LNCAP (cell line): Measurements from ENCODE around the gene STOX1.

Experiments used
- TF ChIP-seq, protein P1 (sequence below): fragments of 450-650 bp; IDR thresholded peaks from 2 replicates; pipeline ENCODE4 v1.5.1; 2017; ENCODE audit warnings: mild to moderate bottlenecking

STOX1 gene

DNA sequence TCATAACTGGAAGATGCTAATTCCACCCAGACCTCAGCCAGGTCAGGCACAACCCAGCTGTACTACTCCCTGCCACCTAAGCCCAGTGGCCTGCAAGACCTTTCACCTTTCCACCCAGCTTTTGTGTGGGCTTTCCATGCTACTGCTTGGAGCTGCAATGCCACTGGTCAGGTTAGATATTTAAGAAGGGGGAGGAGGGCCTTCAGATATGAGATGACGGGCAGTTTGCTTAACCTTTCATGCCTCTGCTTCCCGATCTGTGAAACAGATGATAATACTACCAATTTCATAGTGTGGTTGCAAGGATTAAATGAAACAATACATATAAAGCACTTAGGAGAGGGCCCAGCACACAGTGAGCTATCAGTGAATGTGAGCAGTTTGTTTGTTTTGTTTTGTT, 20.9 kb downstream of the STOX1 start:
- TF ChIP-seq, protein P1, sequence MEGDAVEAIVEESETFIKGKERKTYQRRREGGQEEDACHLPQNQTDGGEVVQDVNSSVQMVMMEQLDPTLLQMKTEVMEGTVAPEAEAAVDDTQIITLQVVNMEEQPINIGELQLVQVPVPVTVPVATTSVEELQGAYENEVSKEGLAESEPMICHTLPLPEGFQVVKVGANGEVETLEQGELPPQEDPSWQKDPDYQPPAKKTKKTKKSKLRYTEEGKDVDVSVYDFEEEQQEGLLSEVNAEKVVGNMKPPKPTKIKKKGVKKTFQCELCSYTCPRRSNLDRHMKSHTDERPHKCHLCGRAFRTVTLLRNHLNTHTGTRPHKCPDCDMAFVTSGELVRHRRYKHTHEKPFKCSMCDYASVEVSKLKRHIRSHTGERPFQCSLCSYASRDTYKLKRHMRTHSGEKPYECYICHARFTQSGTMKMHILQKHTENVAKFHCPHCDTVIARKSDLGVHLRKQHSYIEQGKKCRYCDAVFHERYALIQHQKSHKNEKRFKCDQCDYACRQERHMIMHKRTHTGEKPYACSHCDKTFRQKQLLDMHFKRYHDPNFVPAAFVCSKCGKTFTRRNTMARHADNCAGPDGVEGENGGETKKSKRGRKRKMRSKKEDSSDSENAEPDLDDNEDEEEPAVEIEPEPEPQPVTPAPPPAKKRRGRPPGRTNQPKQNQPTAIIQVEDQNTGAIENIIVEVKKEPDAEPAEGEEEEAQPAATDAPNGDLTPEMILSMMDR, result no peak

DNA sequence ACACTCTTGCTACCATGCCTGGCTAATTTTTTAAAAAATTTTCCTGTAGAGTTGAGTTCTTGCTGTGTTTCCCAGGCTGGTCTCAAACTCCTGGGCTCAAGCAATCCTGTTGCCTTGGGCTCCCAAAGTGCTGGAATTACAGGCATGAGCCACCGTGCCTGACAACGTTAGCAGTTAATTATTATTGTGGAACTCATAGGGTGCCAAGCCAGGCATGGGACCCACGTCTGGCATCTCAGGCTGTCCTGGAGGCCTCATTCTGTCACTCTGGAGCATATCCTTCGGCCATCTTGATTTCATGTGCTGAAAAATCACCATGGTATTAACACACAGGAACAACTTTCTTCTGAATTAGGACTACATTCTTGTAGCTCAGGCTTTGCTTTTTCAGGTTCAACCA, 21.5 kb downstream of the STOX1 start:
- TF ChIP-seq, protein P1, result no peak

DNA sequence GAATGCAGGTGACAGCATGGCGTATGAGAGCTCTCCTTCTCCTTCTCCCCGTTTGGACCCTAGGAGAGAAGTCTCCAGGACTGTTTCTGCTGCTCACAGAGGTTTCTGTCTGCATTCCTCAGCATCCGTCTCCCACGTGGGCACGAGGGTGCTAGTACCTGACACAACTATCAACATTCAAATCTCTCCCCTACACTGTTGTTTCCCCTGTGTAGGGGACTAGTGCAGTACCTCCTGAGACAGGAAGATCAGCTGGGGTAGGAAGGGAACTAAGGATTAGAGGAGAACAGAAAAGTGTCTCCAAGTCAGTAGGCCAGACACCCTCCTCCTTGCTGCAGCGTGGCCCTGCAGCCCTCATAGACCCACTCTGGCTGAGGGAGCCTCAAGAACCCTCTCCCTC, 29.0 kb downstream of the STOX1 start:
- TF ChIP-seq, protein P1, result no peak

DNA sequence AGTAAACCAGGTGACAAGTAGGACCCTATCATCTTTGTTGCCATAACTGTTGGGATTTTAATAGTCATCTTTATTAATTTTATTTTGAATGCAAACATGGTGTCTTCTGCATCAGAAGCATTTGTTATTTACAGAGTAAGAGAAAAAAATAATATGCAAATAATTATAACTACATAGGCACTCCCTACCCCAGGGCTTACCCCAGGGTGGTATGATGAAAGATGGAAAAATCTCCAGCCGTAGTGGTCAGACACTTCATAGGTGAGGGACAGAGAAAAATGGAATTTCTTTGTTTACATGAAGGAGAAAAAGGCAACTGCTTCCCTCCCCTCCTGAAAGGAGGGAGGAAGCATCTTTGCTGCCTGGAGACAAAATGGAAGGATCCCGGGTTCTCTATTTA, 29.7 kb downstream of the STOX1 start:
- TF ChIP-seq, protein P1, result no peak

DNA sequence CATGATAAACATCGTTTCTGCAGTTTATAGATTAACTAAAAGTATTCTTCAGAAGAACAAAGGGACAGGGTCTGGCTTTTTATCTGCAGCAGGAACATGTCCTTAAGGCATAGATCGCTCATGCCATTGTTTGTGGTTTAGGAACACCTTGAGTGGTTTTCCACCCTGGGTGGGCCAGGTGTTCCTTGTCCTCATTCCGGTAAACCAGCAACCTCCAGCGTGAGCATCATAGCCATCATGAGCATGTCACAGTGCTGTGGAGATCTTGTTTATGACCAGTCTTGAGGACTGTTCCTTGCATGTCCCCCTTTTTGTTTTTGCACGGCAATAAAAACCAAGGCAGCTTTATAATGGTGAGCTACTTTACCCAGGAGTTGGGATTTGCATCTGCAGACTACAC, 33.9 kb downstream of the STOX1 start:
- TF ChIP-seq, protein P1, result no peak

DNA sequence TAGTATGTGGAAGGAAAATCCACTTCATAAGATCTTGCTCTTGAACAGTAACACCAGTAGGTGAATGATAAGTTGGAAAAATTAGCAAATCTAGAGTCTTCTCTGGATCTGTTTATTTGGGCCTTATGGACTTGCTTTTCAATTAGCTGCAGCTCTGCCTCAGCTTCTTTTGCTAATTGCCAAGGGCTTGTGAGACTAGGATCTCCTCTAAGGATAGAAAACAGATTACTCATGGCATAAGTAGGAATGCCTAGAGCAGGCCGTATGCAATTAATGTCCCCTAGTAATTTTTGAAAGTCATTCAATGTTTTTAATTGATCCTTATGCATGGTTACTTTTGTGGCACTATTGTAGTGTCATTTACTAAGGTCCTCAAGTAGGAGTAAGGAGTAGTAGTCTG, 37.3 kb downstream of the STOX1 start:
- TF ChIP-seq, protein P1, result no peak

DNA sequence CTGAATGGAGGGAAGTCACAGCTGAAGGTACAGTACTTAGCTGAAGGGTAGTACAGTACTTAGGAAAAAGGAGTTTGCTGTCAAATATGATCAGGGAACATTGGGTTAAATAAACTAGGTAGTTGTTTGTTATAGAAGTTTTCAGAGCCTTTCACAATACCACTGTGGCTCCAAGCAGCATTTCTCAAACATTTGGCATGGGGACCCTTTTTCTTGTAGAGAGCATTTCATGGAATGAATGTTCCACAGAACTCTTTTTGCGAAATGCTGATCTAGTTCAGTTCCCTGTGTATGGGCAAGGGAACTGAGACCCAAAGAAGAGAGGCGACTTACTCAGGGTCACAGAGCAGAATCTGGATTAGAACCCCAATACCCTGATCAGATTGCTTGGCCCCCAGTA, 42.3 kb downstream of the STOX1 start:
- TF ChIP-seq, protein P1, result no peak

DNA sequence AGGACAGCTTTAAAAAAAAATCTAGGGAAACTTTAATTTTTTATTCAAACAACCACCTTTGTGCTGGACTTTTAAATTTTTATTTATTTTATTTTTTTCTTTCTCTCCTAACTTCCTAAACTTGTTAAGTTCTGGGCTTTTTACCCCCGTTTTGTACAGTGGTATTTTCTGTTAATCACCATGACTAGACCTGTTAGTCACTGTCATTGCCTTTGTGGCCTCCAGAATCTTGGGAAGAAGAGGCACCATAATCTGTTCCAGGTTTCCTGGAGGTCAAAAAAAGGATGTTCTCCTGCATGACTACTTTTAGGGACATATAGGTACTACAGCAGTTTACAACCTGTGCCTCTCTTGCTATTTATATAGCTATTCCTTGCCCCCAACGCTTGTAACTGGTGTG, 42.7 kb downstream of the STOX1 start:
- TF ChIP-seq, protein P1, result no peak
